Right atrium auricular region (tissue), 2 donors: Measurements from ENCODE around the gene ATXN1. TPM values are rescaled to one million over a fixed set of nuclear protein-coding genes. Genes with fewer than 3 reads are reported as not detected.

Experiments
- DNase-seq: peaks from one replicate; pipeline ENCODE4 v3.0.0-alpha.2; 2019; ENCODE audit warnings: low spot score
- H3K27ac ChIP-seq, 2 donors: fragments of 200-600 bp; sonication (generic); 1 replicate in 1 of 2; 2 replicates in 1 of 2; pipeline ENCODE4 v1.5.1; 2016 to 2019
- H3K27me3 ChIP-seq, 2 donors: fragments of 200-600 bp; sonication (generic); one replicate each; pipeline versions ENCODE4 v1.5.1 to v1.6.0; 2017 to 2019
- H3K36me3 ChIP-seq: fragments of 200-600 bp; sonication (generic); one replicate; pipeline ENCODE4 v1.5.1; 2016
- H3K4me1 ChIP-seq, 2 donors: fragments of 200-600 bp; sonication (generic); one replicate each; pipeline versions ENCODE4 v1.5.1 to v1.6.0; 2017 to 2019
- H3K4me3 ChIP-seq, 2 donors: fragments of 200-600 bp; sonication (generic); 1 replicate in 1 of 2; 2 replicates in 1 of 2; pipeline ENCODE4 v1.5.1; 2017 to 2019; ENCODE audit warnings: mild to moderate bottlenecking in 1 of 2, moderate library complexity in 1 of 2
- H3K9me3 ChIP-seq, 2 donors: fragments of 200-600 bp; sonication (generic); one replicate each; pipeline ENCODE4 v1.5.1; 2019
- total RNA-seq, 2 donors: library from RNA; depleted of rRNA; stranded (reverse); fragments of >200 nt; gene quantifications; one replicate each; pipeline ENCODE4 v1.1.0, GENCODE V29; 2016
- TF ChIP-seq, protein P1 (sequence below), 2 donors: fragments of 200-600 bp; sonication (generic); IDR thresholded peaks; one replicate each; pipeline ENCODE4 v1.5.1; 2019; ENCODE audit warnings: antibody characterized with exemption in 2 of 2

Gene ATXN1
- total RNA-seq, 2 donors from 2014 or later = 41.8 to 62.0 TPM

GRCh38 chr6:16440636-16441212 lies 320.5 kb downstream of the ATXN1 start:
- peaks cover 0 to 40% of the 10 kb centered on the region in 2 donors for H3K4me1 ChIP-seq
- no peaks in the 10 kb centered on the region for H3K36me3 ChIP-seq
- DNase-seq = no peak
- H3K27me3 ChIP-seq = no peaks in the 10 kb centered on the region
- no peaks in the 10 kb centered on the region for H3K9me3 ChIP-seq
- H3K4me3 ChIP-seq = no peak overlapping the region
- TF ChIP-seq, protein P1, sequence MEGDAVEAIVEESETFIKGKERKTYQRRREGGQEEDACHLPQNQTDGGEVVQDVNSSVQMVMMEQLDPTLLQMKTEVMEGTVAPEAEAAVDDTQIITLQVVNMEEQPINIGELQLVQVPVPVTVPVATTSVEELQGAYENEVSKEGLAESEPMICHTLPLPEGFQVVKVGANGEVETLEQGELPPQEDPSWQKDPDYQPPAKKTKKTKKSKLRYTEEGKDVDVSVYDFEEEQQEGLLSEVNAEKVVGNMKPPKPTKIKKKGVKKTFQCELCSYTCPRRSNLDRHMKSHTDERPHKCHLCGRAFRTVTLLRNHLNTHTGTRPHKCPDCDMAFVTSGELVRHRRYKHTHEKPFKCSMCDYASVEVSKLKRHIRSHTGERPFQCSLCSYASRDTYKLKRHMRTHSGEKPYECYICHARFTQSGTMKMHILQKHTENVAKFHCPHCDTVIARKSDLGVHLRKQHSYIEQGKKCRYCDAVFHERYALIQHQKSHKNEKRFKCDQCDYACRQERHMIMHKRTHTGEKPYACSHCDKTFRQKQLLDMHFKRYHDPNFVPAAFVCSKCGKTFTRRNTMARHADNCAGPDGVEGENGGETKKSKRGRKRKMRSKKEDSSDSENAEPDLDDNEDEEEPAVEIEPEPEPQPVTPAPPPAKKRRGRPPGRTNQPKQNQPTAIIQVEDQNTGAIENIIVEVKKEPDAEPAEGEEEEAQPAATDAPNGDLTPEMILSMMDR (IDR thresholded peaks at IDR 0.05) = no peak
- peak overlapping the region; percentile 18 to 28 for H3K27ac ChIP-seq

- Histone ChIP-seq H3K4me1 (peaks cover 0 to 43% of the 10 kb centered on the region in 2 donors), H3K27me3 (no peaks in the 10 kb centered on the region), H3K36me3 (no peaks in the 10 kb centered on the region), H3K4me3 (no peak overlapping the region), H3K9me3 (no peaks in the 10 kb centered on the region), H3K27ac (peak overlapping the region; percentile 51 to 70)
- no peak for DNase-seq
- TF ChIP-seq, protein P1 (IDR thresholded peaks at IDR 0.05) = no peak
Measured at GRCh38 chr6:16438718-16439591, 322.3 kb downstream of the ATXN1 start.

DNA sequence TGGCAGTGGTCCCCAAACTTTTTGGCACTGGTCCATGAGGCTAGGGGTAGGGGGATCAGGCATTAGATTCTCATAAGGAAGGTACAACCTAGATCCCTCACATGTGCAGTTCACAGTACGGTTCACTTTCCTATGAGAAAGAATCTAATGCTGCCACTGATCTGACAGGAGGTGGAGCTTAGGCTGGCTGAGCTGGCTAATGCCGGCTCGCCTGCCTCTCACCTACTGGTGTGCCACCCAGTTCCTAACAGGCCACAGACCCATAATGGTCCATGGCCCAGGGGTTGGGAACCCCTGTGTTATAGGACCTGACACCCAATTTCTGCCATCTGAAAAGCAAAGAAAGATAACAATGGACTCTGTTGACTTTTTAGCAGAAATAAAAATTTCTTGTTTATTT lies 323.3 kb downstream of the ATXN1 start:
- DNase-seq = no peak
- Histone ChIP-seq H3K27me3 (no peaks in the 10 kb centered on the region), H3K4me1 (peaks cover 0 to 52% of the 10 kb centered on the region in 2 donors), H3K27ac (peak overlapping the region in 1 of 2 donors; percentile 70), H3K36me3 (no peaks in the 10 kb centered on the region), H3K9me3 (no peaks in the 10 kb centered on the region), H3K4me3 (no peak overlapping the region)
- TF ChIP-seq, protein P1 (IDR thresholded peaks at IDR 0.05) = no peak

GRCh38 chr6:16437095-16437494 lies 324.2 kb downstream of the ATXN1 start:
- Histone ChIP-seq H3K27me3 (no peaks in the 10 kb centered on the region), H3K9me3 (no peaks in the 10 kb centered on the region), H3K4me1 (peaks cover 0 to 60% of the 10 kb centered on the region in 2 donors), H3K27ac (no peak overlapping the region), H3K36me3 (no peaks in the 10 kb centered on the region), H3K4me3 (no peak overlapping the region)
- DNase-seq = no peak
- TF ChIP-seq, protein P1 (IDR thresholded peaks at IDR 0.05) = no peak

GRCh38 chr6:16436550-16436949 lies 324.7 kb downstream of the ATXN1 start:
- Histone ChIP-seq H3K36me3 (no peaks in the 10 kb centered on the region), H3K4me3 (no peak overlapping the region), H3K27ac (no peak overlapping the region), H3K9me3 (no peaks in the 10 kb centered on the region), H3K27me3 (no peaks in the 10 kb centered on the region), H3K4me1 (peaks cover 0 to 65% of the 10 kb centered on the region in 2 donors)
- no peak for DNase-seq
- TF ChIP-seq, protein P1 (IDR thresholded peaks at IDR 0.05) = no peak
